Limb (tissue), 2 donors: ENCODE data around the gene CBLC.

Source experiments
- DNase-seq, 2 donors: peaks; one replicate each; pipeline ENCODE4 v3.0.0-alpha.2; 2016; ENCODE audit errors: extremely low spot score in 2 of 2

CBLC gene

GRCh38 chr19:44746616-44746945 is 31.1 kb upstream of the CBLC start:
- no peak for DNase-seq

- peak; percentile 79 to 84 for DNase-seq
Measured at GRCh38 chr19:44746946-44747738, 30.5 kb upstream of the CBLC start.

GRCh38 chr19:44747739-44748425 is 29.8 kb upstream of the CBLC start:
- peak in 1 of 2 donors; percentile 62 for DNase-seq

- no peak for DNase-seq
Measured at GRCh38 chr19:44748426-44749254, 29.1 kb upstream of the CBLC start, which contains the start of gene BCL3. TSS of gene BCL3 (plus strand) at chr19:44748708. CDS start at chr19:44748791, 83 bp downstream.

GRCh38 chr19:44749292-44749691 is 28.4 kb upstream of the CBLC start:
- no peak for DNase-seq

- DNase-seq = no peak
Measured at GRCh38 chr19:44749994-44750393, 27.7 kb upstream of the CBLC start.

- DNase-seq = no peak
Measured at GRCh38 chr19:44752123-44752815, 25.4 kb upstream of the CBLC start.

GRCh38 chr19:44752816-44753625 is 24.7 kb upstream of the CBLC start:
- peak; percentile 77 to 85 for DNase-seq

GRCh38 chr19:44753626-44753931 is 24.1 kb upstream of the CBLC start:
- DNase-seq = no peak

GRCh38 chr19:44753932-44754749 is 23.5 kb upstream of the CBLC start:
- peak in 1 of 2 donors; percentile 77 for DNase-seq

- no peak for DNase-seq
Measured at GRCh38 chr19:44754750-44755080, 23.0 kb upstream of the CBLC start.

- DNase-seq = no peak
Measured at GRCh38 chr19:44755219-44755618, 22.5 kb upstream of the CBLC start.

GRCh38 chr19:44756089-44756562 is 21.6 kb upstream of the CBLC start:
- no peak for DNase-seq

- peak; percentile 47 to 77 for DNase-seq
Measured at GRCh38 chr19:44757057-44757734, 20.5 kb upstream of the CBLC start.

- peak; percentile 62 to 70 for DNase-seq
Measured at GRCh38 chr19:44757735-44758505, 19.8 kb upstream of the CBLC start.

GRCh38 chr19:44758596-44758995 is 19.1 kb upstream of the CBLC start:
- peak in 1 of 2 donors; percentile 39 for DNase-seq

- DNase-seq = no peak
Measured at GRCh38 chr19:44759083-44759804, 18.4 kb upstream of the CBLC start.

- DNase-seq = no peak
Measured at GRCh38 chr19:44762038-44762437, 15.7 kb upstream of the CBLC start.
